Astrocyte of the cerebellum (primary cell): Measurements from ENCODE around the gene TCF3.

Experiments
- DNase-seq: peaks from one replicate; pipeline ENCODE4 v3.0.0-alpha.2; 2011; ENCODE audit warnings: low read depth
- H3K4me3 ChIP-seq: 2 replicates; pipeline ENCODE4 v1.5.1; 2011; ENCODE audit warnings: mild to moderate bottlenecking, low read depth, low read length, moderate library complexity
- in situ Hi-C: cut with HindIII; loops from 2 replicates; pipeline ENCODE4 v1.10.0; 2017; ENCODE audit warnings: low sequenced_read_pairs
- TF ChIP-seq, protein P1 (sequence below): IDR thresholded peaks from 2 replicates; pipeline ENCODE4 v1.5.1; 2012; ENCODE audit warnings: low read length, low read depth, moderate library complexity, mild to moderate bottlenecking; ENCODE audit errors: missing control alignments

The TCF3 gene

DNA sequence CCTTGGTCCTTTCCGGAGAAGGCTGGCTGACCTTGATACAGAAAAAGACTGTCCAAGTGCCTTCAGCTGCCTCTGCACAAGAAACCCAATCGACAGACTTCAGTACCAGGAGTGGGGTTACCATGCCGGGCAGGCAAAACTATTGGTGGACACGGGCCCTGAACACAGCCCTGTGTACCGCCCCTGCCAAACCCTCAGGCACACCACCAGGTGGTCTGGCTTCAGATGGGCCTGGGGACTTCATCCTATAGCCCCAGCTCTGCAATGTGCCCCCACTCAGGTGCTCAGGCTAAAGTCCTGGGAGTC is 17.5 kb downstream of the TCF3 start:
- no peak overlapping the region for H3K4me3 ChIP-seq
- in situ Hi-C loops: no loop called here
- no peak for DNase-seq
- TF ChIP-seq, protein P1, sequence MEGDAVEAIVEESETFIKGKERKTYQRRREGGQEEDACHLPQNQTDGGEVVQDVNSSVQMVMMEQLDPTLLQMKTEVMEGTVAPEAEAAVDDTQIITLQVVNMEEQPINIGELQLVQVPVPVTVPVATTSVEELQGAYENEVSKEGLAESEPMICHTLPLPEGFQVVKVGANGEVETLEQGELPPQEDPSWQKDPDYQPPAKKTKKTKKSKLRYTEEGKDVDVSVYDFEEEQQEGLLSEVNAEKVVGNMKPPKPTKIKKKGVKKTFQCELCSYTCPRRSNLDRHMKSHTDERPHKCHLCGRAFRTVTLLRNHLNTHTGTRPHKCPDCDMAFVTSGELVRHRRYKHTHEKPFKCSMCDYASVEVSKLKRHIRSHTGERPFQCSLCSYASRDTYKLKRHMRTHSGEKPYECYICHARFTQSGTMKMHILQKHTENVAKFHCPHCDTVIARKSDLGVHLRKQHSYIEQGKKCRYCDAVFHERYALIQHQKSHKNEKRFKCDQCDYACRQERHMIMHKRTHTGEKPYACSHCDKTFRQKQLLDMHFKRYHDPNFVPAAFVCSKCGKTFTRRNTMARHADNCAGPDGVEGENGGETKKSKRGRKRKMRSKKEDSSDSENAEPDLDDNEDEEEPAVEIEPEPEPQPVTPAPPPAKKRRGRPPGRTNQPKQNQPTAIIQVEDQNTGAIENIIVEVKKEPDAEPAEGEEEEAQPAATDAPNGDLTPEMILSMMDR: no peak

DNA sequence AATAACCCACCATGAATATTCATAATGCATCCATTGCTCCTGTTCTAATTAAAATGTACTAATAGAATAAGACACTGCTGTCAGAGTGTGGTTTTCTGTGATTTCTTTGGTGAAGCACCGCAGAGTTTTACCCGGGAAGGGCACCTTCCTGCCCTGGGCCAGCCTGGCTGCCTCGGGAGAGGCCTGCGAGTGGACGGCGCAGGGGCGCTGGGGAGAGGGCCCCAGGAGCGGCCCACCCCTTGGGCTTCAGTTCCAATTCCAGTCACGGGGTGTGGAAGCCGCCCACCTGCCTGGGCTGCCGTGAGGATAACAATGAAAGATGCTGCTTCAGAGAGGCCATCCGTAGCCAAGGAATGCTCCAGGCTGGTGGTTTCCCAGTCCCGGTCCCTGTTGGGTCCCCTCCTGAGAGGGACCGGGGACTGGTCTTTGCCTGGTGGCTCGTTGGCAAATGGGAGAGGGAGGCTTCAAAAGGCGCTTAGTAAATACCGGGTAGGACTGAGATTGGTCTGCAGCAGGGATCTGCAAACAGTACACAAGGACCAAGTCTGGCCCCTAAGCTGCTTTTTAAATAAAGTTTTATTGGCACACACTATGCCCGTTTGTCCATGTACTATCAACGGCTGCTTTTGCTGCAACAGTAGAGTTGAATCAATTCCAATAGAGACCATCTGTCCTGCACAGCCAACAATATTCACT is 18.0 kb downstream of the TCF3 start:
- H3K4me3 ChIP-seq: no peak overlapping the region
- in situ Hi-C loops: no loop called here
- no peak for DNase-seq
- TF ChIP-seq, protein P1: no peak

DNA sequence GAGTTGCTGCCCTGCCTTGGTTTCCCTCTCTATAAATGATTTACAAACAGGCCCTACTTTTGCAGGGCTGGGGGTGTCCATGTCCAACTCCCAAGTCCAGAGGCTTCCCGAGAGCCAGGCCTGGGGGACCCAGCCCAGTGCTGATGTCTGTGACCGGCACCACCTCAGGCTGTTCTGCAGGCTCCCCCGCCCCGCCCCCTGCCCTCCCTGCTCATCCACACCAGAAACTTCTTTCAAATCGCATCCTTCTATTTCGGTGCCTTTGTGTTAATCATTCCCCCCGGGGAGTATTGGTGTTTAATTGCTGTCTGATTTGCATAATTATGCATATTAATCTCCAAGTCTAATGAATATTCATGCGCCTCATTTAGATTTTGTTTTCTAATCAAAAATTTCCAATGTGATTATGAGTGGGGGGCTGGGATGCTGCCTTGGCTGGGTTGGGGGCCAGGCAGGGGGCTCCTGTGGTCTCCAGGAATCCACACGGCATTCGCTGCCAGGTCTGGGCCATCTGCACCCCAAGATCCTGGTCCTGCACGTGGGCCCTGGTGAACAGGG is 19.1 kb downstream of the TCF3 start:
- in situ Hi-C loops: no loop called here
- H3K4me3 ChIP-seq: no peak overlapping the region
- TF ChIP-seq, protein P1: no peak
- DNase-seq: no peak

DNA sequence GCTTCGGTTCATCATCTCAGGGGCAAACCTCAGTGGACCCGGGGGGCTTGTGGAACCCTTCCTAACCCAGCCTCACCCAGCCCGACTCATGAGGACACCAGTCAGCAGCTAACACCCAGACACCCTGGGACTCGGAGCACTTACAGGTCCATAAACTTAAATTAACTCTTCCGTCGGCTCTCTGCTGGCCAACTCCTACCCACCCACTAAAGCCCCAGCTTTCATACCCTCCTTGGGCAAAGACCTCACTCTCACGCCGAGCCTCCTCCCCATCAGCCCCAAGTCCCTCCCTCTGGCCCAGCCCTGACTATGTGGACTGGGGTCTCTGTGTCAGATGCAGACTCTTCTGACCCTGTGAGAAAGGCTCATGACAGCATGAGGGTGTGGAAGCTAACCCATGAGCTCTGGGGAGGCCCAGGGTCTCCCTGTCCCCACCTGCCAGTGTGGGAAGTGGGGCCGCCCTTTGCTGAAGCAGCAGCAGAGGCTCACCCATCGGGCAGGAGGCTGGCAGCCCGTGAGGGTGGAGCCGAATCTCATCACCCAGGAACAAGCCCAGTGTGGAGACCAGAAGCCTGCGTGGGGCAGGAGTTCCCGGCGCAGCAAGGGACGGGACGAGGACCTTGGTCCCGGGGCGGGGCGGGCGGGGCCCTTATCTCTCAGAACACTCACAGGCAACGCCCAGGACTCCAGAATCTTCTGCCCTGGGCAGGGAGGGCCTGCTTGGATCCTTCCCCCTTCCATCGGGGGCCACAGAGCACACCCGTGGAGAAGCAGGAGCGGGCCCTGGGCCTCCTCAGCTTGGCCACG is 19.8 kb downstream of the TCF3 start:
- TF ChIP-seq, protein P1: no peak
- no peak for DNase-seq
- H3K4me3 ChIP-seq: no peak overlapping the region
- in situ Hi-C loops: no loop called here

DNA sequence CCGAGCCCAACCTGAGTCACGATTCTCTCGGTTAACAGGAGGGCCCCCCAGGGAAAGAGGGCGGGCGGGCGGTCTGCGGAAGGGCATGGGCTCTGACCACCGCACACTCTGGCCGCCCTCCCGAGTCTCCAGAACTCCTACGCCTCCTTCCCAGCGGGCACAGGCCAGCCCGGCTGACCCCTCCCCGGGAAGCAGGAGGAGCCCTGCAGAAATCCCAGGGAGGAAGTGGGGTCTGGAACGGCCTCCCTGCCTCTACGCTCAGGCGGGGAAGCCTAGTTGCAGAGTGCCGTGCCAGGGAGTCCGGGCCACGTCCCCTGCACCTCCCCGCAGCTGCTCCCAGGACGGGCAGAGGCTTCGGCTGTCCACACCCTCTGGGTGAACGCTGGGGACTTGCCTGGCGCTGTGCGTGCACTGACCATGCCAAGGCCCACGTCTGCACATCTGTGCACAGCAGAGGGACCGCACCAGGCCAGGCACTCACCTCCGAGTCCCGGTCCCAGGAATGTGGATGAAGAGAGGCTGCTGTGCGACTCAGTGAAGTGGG is 20.8 kb downstream of the TCF3 start:
- H3K4me3 ChIP-seq: no peak overlapping the region
- in situ Hi-C loops: no loop called here
- no peak for DNase-seq
- TF ChIP-seq, protein P1: no peak

DNA sequence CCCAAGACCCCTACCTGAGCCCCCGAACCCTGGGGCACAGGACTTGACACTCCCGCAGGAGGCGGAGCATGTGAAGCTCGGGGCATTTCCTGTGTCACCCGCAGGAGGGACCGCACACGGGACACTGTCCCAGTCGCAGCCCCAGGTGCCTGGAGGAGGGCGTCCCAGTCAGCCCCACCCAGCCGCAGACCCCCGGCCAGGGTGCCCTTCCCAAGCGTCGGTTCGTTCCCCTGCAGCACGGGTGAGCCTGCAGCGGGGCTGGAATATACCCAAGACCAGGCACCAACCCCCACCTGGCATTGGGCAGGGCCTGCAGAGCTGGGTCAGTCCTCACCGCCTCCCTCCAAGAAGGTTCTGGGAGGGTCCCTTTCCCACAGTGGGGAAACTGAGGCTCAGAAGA is 21.6 kb downstream of the TCF3 start:
- TF ChIP-seq, protein P1: no peak
- no peak for DNase-seq
- in situ Hi-C loops: no loop called here
- H3K4me3 ChIP-seq: no peak overlapping the region
